HG03139 (cell line): ENCODE measurements around the gene RPS6KB2.
"Not testable (repeated sequence)": the region's sequence is repeated elsewhere in the genome, so short reads cannot be mapped to it uniquely, and the experiment has no call there.

Experiments
- ATAC-seq: cut with Tn5 transposase; IDR thresholded peaks from one replicate; pipeline ENCODE4 v1.9.1; 2021; ENCODE audit not compliant: unreplicated experiment

RPS6KB2 gene

GRCh38 chr11:67465189-67465510, 36.9 kb downstream of the RPS6KB2 start:
- no peak for ATAC-seq

GRCh38 chr11:67465530-67465929, 37.2 kb downstream of the RPS6KB2 start:
- not testable (repeated sequence) for ATAC-seq

- ATAC-seq: no peak
These were observed 38.1 kb downstream of the RPS6KB2 start for GRCh38 chr11:67466367-67466766.

- ATAC-seq: no peak
These were observed 38.9 kb downstream of the RPS6KB2 start for GRCh38 chr11:67466962-67467771.

- no peak for ATAC-seq
These were observed 39.8 kb downstream of the RPS6KB2 start for GRCh38 chr11:67468056-67468455.

GRCh38 chr11:67468456-67468758, 40.1 kb downstream of the RPS6KB2 start:
- no peak for ATAC-seq

GRCh38 chr11:67468759-67469507, 40.6 kb downstream of the RPS6KB2 start, which contains the start of gene TMEM134:
TMEM134 (minus strand) TSS chr11:67469251; CDS start chr11:67469192, 59 bp downstream.
- ATAC-seq: peak; percentile 54

- ATAC-seq: no peak
These were observed 41.2 kb downstream of the RPS6KB2 start for GRCh38 chr11:67469508-67469811.

- no peak for ATAC-seq
These were observed 42.2 kb downstream of the RPS6KB2 start for GRCh38 chr11:67470337-67471002.

GRCh38 chr11:67472882-67473281, 44.6 kb downstream of the RPS6KB2 start:
- no peak for ATAC-seq

GRCh38 chr11:67476692-67477091, 48.4 kb downstream of the RPS6KB2 start:
- ATAC-seq: not testable (repeated sequence)

- not testable (repeated sequence) for ATAC-seq
These were observed 49.2 kb downstream of the RPS6KB2 start for GRCh38 chr11:67477344-67478050.

GRCh38 chr11:67482275-67482826, 54.1 kb downstream of the RPS6KB2 start:
- no peak for ATAC-seq

- peak; percentile 68 for ATAC-seq
These were observed 54.8 kb downstream of the RPS6KB2 start, which contains the start of gene AIP for GRCh38 chr11:67482827-67483798. AIP (plus strand) TSS chr11:67483026; CDS start chr11:67483159, 133 bp downstream.

GRCh38 chr11:67483831-67484665, 55.8 kb downstream of the RPS6KB2 start:
- ATAC-seq: no peak

- ATAC-seq: no peak
These were observed 56.6 kb downstream of the RPS6KB2 start for GRCh38 chr11:67484847-67485311.
